HG03457 (cell line): ENCODE data around the gene CHCHD6.

Experiments used
- ATAC-seq: cut with Tn5 transposase; IDR thresholded peaks from one replicate; pipeline ENCODE4 v1.9.1; 2021; ENCODE audit warnings: moderate number of reproducible peaks; ENCODE audit not compliant: unreplicated experiment

Gene CHCHD6

DNA sequence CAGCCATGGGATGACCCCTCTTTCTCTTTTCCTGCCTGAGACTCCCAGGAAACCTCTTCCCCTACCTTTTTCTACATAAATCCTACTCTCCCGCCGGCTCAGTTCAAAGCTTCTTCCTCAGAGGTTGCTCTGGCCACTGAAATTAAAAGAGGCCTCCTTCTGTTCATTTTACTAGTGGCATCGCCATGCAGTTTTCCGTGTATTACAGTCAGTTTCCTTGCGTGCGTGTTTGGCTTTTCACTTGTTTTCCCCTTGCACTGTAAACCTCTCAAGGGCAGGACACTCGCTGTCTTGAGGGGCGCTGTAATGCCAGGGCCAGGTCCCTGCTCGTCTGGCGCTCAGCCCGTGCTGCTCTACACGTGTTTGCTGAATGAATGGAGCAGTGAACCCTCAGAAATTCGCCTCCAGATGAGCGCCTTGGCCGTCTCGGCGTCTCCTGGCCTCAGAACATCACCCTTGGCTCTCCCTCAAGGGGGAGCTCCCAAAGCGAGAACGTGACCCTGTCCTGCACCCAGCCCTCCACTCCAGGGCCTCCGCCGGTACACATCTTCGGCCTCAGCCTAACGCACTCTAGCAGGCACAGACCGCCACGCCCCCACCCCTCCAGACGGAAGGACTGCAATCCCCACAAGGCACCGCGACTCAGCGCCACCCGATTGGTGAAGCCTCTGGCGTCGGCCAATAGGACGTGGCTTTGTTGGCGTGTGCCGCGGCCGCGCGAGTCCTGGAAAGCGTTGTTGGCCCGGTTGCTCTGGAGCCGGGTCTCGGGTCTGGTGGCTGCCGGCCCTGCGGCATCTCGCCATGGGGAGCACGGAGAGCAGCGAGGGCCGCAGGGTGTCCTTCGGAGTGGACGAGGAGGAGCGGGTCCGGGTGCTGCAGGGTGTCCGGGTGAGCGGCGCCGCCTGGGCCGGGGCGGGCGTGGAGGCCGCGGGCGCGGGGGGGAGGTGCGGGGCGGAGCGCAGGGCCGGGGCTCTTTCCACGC lies at the start of gene CHCHD6:
CHCHD6 (plus strand) TSS at position 729 of the 982 bp plus-strand sequence; CDS start at position 802, 73 bp downstream.
- peak; percentile 97 for ATAC-seq

GRCh38 chr3:126654571-126655383 lies 49.3 kb upstream of the CHCHD6 start, which contains the start of gene TXNRD3:
Gene TXNRD3, minus strand, starts transcription at chr3:126655124.
- ATAC-seq, result no peak

DNA sequence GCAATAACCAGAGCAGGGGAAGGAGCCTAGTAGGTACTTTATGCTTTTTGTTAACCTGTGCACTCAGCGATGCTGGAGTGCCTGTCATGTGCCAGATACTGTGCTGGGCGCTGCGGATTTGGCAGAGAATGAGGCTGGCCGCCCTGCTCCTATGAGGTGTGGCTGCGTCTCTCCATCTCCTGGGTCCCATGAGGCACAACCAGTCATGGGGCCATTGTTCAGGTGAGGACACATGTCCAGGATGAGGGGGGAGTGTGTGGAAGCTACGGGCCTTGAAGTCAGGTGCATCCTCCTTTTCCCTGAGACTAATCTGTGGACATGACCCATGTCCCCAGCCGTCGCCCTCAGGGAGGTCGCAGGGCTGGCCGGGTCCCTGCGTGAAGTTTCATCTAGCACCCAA lies 48.2 kb upstream of the CHCHD6 start:
- ATAC-seq, result no peak

GRCh38 chr3:126656371-126657134 lies 47.5 kb upstream of the CHCHD6 start:
- no peak for ATAC-seq

GRCh38 chr3:126657901-126658300 lies 46.1 kb upstream of the CHCHD6 start:
- no peak for ATAC-seq

DNA sequence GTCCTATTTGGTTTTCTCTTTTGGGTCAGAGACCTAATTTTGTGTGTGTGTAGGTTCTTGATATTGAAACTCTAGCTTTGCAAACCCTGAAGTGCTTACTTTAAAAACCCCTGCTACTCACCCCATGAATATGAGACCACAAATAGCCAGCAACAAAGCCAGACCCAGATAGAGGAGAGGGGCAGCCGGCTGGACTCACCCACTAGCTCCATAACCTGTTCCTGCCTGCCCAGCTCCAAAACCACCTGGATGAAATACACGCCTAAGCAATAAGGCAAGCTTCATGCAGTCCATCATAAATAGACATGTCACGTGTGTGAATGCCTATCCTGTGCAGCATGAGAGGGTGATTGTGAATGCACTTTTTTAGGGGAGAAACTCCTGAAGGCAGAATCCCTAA lies 45.5 kb upstream of the CHCHD6 start:
- no peak for ATAC-seq

GRCh38 chr3:126659915-126660886 lies 43.8 kb upstream of the CHCHD6 start:
- no peak for ATAC-seq

- ATAC-seq, result no peak
Observed at GRCh38 chr3:126661532-126662364, 42.3 kb upstream of the CHCHD6 start.

DNA sequence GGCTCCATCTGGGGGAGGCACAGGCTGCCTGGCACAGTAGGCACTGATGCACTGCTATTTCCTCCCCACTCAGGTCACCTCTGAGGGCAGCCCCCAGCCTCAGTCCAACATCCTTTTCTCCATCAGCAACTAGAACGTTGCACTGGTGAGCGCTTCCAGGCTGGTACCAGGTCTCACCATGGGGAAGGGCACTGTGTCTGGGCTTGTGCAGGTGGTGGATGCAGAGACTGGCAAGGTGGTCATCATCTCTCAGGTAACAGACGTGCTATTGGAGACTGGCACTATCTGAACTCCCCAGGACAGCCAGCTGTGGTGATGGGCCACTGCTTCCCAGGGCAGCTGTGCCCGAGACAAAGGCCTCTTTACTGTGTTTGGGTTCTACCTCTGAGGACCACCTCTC lies 40.8 kb upstream of the CHCHD6 start:
- ATAC-seq, result no peak

- no peak for ATAC-seq
Observed at GRCh38 chr3:126663750-126664149, 40.3 kb upstream of the CHCHD6 start.

- no peak for ATAC-seq
Observed at GRCh38 chr3:126664591-126665214, 39.3 kb upstream of the CHCHD6 start.

GRCh38 chr3:126665221-126665936 lies 38.7 kb upstream of the CHCHD6 start:
- no peak for ATAC-seq

DNA sequence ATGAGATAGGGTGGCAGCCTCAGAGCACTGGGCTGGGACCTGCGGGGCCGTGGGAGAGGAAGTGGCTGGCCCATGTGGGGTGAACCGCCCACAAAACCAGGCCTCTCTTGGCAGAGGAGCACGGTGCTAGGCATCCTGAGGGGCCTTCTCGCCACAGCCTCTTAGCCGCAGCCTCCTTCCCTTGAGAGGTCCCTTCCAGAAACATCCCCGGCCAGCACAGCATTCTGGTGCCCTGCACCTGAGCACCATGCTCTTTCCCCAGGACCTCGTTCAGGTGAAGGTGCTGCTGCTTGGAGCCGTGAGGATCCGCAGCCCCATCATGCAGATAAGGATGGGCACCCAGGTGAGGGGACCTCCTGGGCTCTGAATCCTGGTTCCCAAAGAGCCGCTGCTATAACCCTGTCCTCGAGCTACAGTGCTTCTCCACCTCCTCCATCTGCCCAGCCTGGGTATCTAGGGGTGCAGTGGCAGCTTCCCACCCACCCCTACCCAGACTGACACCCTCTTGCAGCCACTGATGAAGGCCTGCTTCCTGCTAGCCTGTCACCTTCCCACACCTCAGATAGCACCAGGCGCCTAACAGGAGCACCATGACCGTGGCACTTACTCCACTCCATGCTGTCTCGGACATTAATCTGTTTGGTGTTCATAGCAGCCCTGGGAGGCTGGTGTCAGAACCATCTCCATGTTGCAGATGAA lies 37.9 kb upstream of the CHCHD6 start:
- no peak for ATAC-seq

GRCh38 chr3:126666658-126667528 lies 37.1 kb upstream of the CHCHD6 start:
- no peak for ATAC-seq

DNA sequence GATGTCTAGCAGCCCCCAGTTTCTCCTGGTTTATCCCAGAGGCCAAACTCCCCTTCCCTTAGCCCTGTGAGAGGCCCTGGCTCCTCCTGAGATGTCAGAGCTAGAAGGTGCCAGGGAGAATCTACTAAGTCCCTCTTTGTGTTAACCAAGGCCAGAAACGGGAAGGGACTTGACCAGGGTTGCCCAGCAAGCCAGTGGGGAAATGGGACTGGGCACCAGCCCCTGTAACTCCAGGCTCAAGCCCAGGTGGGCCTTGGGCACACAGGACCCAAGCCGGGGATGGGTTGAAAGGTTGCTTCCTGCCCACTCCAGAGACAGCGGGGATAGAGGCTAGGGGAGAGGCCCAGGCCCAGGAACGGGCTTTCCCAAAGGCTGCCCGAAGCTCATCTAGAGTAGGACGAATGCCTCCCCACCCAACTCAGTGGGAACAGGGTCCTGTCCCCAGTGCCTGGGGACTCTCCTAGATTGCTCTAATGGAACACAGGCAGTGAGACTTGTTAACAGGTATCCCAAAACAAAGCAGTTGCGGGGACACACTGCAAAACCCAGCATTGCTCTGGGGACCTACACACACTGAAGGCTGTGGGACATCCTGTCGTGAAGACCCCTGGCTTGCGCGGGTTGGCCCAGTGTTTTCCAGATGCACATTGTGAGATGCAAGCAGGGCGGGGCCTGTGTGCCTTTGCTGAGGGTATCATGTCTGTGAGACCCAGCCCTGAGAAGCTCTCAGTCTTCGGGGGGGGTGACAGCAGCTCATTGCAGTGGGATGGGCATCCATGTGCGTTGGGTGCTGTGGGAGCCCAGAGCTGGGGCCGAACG lies 36.2 kb upstream of the CHCHD6 start:
- ATAC-seq, result no peak
